HepG2 (cell line): Measurements from ENCODE around the gene HMGCR. TPM values are rescaled to one million over a fixed set of nuclear protein-coding genes. Genes with fewer than 3 reads are reported as not detected.

Experiments
- AGO1 ChIP-seq: fragments of 200-400 bp; formaldehyde crosslinking; IDR thresholded peaks from 2 replicates; pipeline ENCODE4 v1.6.1; 2017; ENCODE audit warnings: mild to moderate bottlenecking, low read depth, low read length, moderate library complexity; ENCODE audit not compliant: poor library complexity, severe bottlenecking
- FOXC1 ChIP-seq: sonication (generic); formaldehyde crosslinking; IDR thresholded peaks from 2 replicates; pipeline ENCODE4 v1.8.0; 2022; ENCODE audit warnings: mild to moderate bottlenecking, missing genetic modification reagents, borderline replicate concordance
- RFXANK ChIP-seq: IDR thresholded peaks from 2 replicates; pipeline ENCODE4 v1.6.1; 2016
- ZNF569 ChIP-seq: sonication (generic); formaldehyde crosslinking; IDR thresholded peaks from 2 replicates; pipeline ENCODE4 v1.5.0; 2020; ENCODE audit warnings: mild to moderate bottlenecking, missing genetic modification reagents, moderate library complexity, borderline replicate concordance
- polyA plus RNA-seq, 8 experiments: library from polyadenylated mRNA; depleted of rRNA in 3 of 8; stranded (reverse) in 7 of 8; unstranded in 1 of 8; fragments of >200 nt; fragmentation: Illumina TruSeq in 4 of 8; extraction: Trizol in 4 of 8; gene quantifications; 2 replicates each; pipeline versions ENCODE4 v1.2.1 to v1.2.3, GENCODE V29; 2011 to 2016; ENCODE audit warnings: low read depth in 4 of 8, missing spikeins in 1 of 8, mixed read lengths in 1 of 8; ENCODE audit not compliant: insufficient read depth in 1 of 8
- total RNA-seq, 5 experiments: library from RNA; depleted of rRNA; stranded (reverse); fragments of >200 nt; fragmentation: Illumina TruSeq; extraction: Trizol; gene quantifications; 2 replicates each; pipeline ENCODE4 v1.2.3, GENCODE V29; 2016; ENCODE audit warnings: low read depth in 1 of 5
- TF ChIP-seq, protein P1 (sequence below): sonication (generic); formaldehyde crosslinking; IDR thresholded peaks from 2 replicates; pipeline ENCODE4 v1.5.0; 2020; ENCODE audit warnings: mild to moderate bottlenecking, missing genetic modification reagents, borderline replicate concordance
- TF ChIP-seq, protein P2 (sequence below): conservative IDR thresholded peaks from 2 replicates; pipeline ENCODE4 v1.6.1; 2018; ENCODE audit warnings: missing genetic modification reagents
- TF ChIP-seq, protein P3 (sequence below): sonication (generic); formaldehyde crosslinking; IDR thresholded peaks from 2 replicates; pipeline ENCODE4 v1.5.0; 2020; ENCODE audit warnings: mild to moderate bottlenecking, missing genetic modification reagents, borderline replicate concordance
- TF ChIP-seq, protein P4 (sequence below): sonication (generic); formaldehyde crosslinking; IDR thresholded peaks from 2 replicates; pipeline ENCODE4 v1.8.1; 2023; ENCODE audit warnings: mild to moderate bottlenecking, missing genetic modification reagents

Gene HMGCR
- total and polyA plus RNA-seq, 2 of the 13 experiments (the other 11 are each of a cell fraction or from before 2014, with no cell fraction given), result 43.0 to 144 TPM

DNA sequence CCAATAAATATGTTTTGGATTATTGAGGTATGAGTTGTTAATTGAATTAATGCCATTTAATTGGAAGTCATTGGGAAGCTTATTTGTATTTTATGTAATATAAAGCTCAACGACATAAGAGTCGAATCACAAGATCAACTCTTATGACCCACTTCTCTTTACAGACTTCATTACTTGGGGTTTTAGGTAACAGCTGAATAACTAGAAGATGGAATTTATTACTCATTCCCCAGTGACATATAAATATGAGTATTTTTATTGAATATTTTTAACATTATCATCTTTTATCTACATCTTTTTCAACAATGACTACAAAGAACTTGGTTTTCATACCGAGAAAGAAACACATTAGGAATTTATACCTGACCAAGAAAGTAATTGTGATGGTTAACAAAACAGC, 21.1 kb downstream of the HMGCR start (continued):
- TF ChIP-seq, protein P1, sequence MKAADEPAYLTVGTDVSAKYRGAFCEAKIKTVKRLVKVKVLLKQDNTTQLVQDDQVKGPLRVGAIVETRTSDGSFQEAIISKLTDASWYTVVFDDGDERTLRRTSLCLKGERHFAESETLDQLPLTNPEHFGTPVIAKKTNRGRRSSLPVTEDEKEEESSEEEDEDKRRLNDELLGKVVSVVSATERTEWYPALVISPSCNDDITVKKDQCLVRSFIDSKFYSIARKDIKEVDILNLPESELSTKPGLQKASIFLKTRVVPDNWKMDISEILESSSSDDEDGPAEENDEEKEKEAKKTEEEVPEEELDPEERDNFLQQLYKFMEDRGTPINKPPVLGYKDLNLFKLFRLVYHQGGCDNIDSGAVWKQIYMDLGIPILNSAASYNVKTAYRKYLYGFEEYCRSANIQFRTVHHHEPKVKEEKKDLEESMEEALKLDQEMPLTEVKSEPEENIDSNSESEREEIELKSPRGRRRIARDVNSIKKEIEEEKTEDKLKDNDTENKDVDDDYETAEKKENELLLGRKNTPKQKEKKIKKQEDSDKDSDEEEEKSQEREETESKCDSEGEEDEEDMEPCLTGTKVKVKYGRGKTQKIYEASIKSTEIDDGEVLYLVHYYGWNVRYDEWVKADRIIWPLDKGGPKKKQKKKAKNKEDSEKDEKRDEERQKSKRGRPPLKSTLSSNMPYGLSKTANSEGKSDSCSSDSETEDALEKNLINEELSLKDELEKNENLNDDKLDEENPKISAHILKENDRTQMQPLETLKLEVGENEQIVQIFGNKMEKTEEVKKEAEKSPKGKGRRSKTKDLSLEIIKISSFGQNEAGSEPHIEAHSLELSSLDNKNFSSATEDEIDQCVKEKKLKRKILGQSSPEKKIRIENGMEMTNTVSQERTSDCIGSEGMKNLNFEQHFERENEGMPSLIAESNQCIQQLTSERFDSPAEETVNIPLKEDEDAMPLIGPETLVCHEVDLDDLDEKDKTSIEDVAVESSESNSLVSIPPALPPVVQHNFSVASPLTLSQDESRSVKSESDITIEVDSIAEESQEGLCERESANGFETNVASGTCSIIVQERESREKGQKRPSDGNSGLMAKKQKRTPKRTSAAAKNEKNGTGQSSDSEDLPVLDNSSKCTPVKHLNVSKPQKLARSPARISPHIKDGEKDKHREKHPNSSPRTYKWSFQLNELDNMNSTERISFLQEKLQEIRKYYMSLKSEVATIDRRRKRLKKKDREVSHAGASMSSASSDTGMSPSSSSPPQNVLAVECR (CRISPR knock-in tag), result no peak
- TF ChIP-seq, protein P2, sequence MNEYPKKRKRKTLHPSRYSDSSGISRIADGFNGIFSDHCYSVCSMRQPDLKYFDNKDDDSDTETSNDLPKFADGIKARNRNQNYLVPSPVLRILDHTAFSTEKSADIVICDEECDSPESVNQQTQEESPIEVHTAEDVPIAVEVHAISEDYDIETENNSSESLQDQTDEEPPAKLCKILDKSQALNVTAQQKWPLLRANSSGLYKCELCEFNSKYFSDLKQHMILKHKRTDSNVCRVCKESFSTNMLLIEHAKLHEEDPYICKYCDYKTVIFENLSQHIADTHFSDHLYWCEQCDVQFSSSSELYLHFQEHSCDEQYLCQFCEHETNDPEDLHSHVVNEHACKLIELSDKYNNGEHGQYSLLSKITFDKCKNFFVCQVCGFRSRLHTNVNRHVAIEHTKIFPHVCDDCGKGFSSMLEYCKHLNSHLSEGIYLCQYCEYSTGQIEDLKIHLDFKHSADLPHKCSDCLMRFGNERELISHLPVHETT (CRISPR knock-in tag), result no peak
- TF ChIP-seq, protein P3, sequence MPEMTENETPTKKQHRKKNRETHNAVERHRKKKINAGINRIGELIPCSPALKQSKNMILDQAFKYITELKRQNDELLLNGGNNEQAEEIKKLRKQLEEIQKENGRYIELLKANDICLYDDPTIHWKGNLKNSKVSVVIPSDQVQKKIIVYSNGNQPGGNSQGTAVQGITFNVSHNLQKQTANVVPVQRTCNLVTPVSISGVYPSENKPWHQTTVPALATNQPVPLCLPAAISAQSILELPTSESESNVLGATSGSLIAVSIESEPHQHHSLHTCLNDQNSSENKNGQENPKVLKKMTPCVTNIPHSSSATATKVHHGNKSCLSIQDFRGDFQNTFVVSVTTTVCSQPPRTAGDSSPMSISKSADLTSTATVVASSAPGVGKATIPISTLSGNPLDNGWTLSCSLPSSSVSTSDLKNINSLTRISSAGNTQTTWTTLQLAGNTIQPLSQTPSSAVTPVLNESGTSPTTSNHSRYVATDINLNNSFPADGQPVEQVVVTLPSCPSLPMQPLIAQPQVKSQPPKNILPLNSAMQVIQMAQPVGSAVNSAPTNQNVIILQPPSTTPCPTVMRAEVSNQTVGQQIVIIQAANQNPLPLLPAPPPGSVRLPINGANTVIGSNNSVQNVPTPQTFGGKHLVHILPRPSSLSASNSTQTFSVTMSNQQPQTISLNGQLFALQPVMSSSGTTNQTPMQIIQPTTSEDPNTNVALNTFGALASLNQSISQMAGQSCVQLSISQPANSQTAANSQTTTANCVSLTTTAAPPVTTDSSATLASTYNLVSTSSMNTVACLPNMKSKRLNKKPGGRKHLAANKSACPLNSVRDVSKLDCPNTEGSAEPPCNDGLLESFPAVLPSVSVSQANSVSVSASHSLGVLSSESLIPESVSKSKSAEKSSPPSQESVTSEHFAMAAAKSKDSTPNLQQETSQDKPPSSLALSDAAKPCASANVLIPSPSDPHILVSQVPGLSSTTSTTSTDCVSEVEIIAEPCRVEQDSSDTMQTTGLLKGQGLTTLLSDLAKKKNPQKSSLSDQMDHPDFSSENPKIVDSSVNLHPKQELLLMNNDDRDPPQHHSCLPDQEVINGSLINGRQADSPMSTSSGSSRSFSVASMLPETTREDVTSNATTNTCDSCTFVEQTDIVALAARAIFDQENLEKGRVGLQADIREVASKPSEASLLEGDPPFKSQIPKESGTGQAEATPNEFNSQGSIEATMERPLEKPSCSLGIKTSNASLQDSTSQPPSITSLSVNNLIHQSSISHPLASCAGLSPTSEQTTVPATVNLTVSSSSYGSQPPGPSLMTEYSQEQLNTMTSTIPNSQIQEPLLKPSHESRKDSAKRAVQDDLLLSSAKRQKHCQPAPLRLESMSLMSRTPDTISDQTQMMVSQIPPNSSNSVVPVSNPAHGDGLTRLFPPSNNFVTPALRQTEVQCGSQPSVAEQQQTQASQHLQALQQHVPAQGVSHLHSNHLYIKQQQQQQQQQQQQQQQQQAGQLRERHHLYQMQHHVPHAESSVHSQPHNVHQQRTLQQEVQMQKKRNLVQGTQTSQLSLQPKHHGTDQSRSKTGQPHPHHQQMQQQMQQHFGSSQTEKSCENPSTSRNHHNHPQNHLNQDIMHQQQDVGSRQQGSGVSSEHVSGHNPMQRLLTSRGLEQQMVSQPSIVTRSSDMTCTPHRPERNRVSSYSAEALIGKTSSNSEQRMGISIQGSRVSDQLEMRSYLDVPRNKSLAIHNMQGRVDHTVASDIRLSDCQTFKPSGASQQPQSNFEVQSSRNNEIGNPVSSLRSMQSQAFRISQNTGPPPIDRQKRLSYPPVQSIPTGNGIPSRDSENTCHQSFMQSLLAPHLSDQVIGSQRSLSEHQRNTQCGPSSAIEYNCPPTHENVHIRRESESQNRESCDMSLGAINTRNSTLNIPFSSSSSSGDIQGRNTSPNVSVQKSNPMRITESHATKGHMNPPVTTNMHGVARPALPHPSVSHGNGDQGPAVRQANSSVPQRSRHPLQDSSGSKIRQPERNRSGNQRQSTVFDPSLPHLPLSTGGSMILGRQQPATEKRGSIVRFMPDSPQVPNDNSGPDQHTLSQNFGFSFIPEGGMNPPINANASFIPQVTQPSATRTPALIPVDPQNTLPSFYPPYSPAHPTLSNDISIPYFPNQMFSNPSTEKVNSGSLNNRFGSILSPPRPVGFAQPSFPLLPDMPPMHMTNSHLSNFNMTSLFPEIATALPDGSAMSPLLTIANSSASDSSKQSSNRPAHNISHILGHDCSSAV (CRISPR knock-in tag), result no peak
- TF ChIP-seq ZNF569 (no peak), RFXANK (no peak), AGO1 (no peak), FOXC1 (CRISPR knock-in tag) (no peak)
- TF ChIP-seq, protein P4, sequence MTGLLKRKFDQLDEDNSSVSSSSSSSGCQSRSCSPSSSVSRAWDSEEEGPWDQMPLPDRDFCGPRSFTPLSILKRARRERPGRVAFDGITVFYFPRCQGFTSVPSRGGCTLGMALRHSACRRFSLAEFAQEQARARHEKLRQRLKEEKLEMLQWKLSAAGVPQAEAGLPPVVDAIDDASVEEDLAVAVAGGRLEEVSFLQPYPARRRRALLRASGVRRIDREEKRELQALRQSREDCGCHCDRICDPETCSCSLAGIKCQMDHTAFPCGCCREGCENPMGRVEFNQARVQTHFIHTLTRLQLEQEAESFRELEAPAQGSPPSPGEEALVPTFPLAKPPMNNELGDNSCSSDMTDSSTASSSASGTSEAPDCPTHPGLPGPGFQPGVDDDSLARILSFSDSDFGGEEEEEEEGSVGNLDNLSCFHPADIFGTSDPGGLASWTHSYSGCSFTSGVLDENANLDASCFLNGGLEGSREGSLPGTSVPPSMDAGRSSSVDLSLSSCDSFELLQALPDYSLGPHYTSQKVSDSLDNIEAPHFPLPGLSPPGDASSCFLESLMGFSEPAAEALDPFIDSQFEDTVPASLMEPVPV (CRISPR knock-in tag), result no peak
